ENCODE measurements around the gene AKT1S1. TPM values are rescaled to one million over a fixed set of nuclear protein-coding genes. Genes with fewer than 3 reads are reported as not detected.

AKT1S1 gene
- polyA plus RNA-seq, 1 experiment, result 42.0 TPM

- H3K36me3 ChIP-seq (ENCODE audit: control insufficient read depth, insufficient read depth, low read length), result peaks cover 18% of the 10 kb centered on the region
- CTCF ChIA-PET, result interaction anchor here (1.5 kb wide), 1 partner anchor 12 kb away, joined by 8 read pairs; no protein-coding TSS in a partner anchor
- DNase-seq (ENCODE audit: low read depth), result no peak
- no peak overlapping the region for H3K4me3 ChIP-seq (ENCODE audit: low read depth, low read length)
- TF ChIP-seq CTCF (IDR thresholded peaks at IDR 0.05; ENCODE audit: insufficient read depth, low read depth, low read length), result no peak
- H3K27me3 ChIP-seq (ENCODE audit: control insufficient read depth, insufficient read depth, low read length), result no peaks in the 10 kb centered on the region
- POLR2A ChIA-PET, result no interaction called here
Measured at GRCh38 chr19:49923055-49924003, 46.2 kb upstream of the AKT1S1 start.

GRCh38 chr19:49921871-49922795 lies 45.0 kb upstream of the AKT1S1 start:
- POLR2A ChIA-PET, result no interaction called here

GRCh38 chr19:49920624-49921363 lies 43.6 kb upstream of the AKT1S1 start:
- POLR2A ChIA-PET, result no interaction called here
- Histone ChIP-seq H3K4me3 (ENCODE audit: low read depth, low read length) (no peak overlapping the region), H3K36me3 (ENCODE audit: control insufficient read depth, insufficient read depth, low read length) (peaks cover 18% of the 10 kb centered on the region), H3K27me3 (ENCODE audit: control insufficient read depth, insufficient read depth, low read length) (no peaks in the 10 kb centered on the region)
- no peak for TF ChIP-seq CTCF (IDR thresholded peaks at IDR 0.05; ENCODE audit: insufficient read depth, low read depth, low read length)
- CTCF ChIA-PET, result no interaction called here
- no peak for DNase-seq (ENCODE audit: low read depth)

More at GRCh38 chr19:49921871-49922795, 45.0 kb upstream of the AKT1S1 start:
- Histone ChIP-seq H3K4me3 (ENCODE audit: low read depth, low read length) (no peak overlapping the region), H3K27me3 (ENCODE audit: control insufficient read depth, insufficient read depth, low read length) (no peaks in the 10 kb centered on the region), H3K36me3 (ENCODE audit: control insufficient read depth, insufficient read depth, low read length) (peaks cover 18% of the 10 kb centered on the region)
- TF ChIP-seq CTCF (IDR thresholded peaks at IDR 0.05; ENCODE audit: insufficient read depth, low read depth, low read length), result no peak
- CTCF ChIA-PET, result interaction anchor here (1.5 kb wide), 1 partner anchor 11 kb away, joined by 8 read pairs; no protein-coding TSS in a partner anchor
- DNase-seq (ENCODE audit: low read depth), result peak; percentile 34

- DNase-seq (ENCODE audit: low read depth), result no peak
- H3K36me3 ChIP-seq (ENCODE audit: control insufficient read depth, insufficient read depth, low read length), result peaks cover 14% of the 10 kb centered on the region
- H3K4me3 ChIP-seq (ENCODE audit: low read depth, low read length), result no peak overlapping the region
- no peak for TF ChIP-seq CTCF (IDR thresholded peaks at IDR 0.05; ENCODE audit: insufficient read depth, low read depth, low read length)
- no peaks in the 10 kb centered on the region for H3K27me3 ChIP-seq (ENCODE audit: control insufficient read depth, insufficient read depth, low read length)
- ChIA-PET POLR2A (no interaction called here), CTCF (no interaction called here)
Measured at GRCh38 chr19:49918089-49918488, 40.9 kb upstream of the AKT1S1 start.
